Measurements from ENCODE around the gene CDR2. TPM values are rescaled to one million over a fixed set of nuclear protein-coding genes. Genes with fewer than 3 reads are reported as not detected.
A peak's percentile ranks its signal among the peaks of the same experiment; 100 is the strongest.

The CDR2 gene
- total RNA-seq, 2 experiments from 2014 or later = 43.1 to 43.9 TPM

GRCh38 chr16:22326771-22327445 lies 47.5 kb downstream of the CDR2 start:
- DNase-seq = peak; percentile 13
- no peaks in the 10 kb centered on the region for H3K4me1 Mint-ChIP-seq
- H3K4me3 Mint-ChIP-seq = no peak overlapping the region
- no peaks in the 10 kb centered on the region for H3K27me3 Mint-ChIP-seq
- peaks cover 37% of the 10 kb centered on the region for H3K36me3 Mint-ChIP-seq (ENCODE audit: low read depth)
- ChIA-PET CTCF (no interaction called here), POLR2A (interaction anchor here (1.0 to 1.4 kb wide), 3 partner anchors 27 to 46 kb away, joined by 3 to 4 read pairs (median 3); no protein-coding TSS in a partner anchor)
- no peak overlapping the region for H3K27ac Mint-ChIP-seq
- H3K9me3 Mint-ChIP-seq = no peaks in the 10 kb centered on the region

DNA sequence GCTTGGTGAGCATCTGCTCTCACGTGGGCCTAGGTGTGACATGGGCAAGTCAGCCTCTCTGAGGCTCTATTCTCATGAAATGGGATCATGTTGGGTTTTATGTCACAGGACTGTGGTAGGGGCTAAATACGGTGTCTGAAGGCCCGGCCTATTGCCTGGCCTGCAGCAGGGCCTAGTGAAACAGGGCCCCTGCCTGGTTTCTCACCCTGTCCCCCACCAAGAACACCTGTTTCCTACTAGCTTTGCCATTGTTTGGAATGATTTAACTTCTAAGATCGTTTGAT lies 48.1 kb downstream of the CDR2 start:
- Mint-ChIP-seq H3K9me3 (no peaks in the 10 kb centered on the region), H3K4me3 (no peak overlapping the region), H3K27me3 (no peaks in the 10 kb centered on the region), H3K4me1 (peaks cover 1% of the 10 kb centered on the region), H3K27ac (no peak overlapping the region), H3K36me3 (ENCODE audit: low read depth) (peaks cover 35% of the 10 kb centered on the region)
- ChIA-PET CTCF (no interaction called here), POLR2A (interaction anchor here (1.0 to 1.4 kb wide), 3 partner anchors 28 to 46 kb away, joined by 3 to 4 read pairs (median 3); no protein-coding TSS in a partner anchor)
- no peak for DNase-seq

GRCh38 chr16:22325598-22326368 lies 48.6 kb downstream of the CDR2 start:
- H3K4me3 Mint-ChIP-seq = no peak overlapping the region
- no peak overlapping the region for H3K27ac Mint-ChIP-seq
- DNase-seq = peak; percentile 11
- POLR2A ChIA-PET = interaction anchor here (1.0 to 1.3 kb wide), 2 partner anchors 28 to 47 kb away, joined by 3 read pairs; no protein-coding TSS in a partner anchor
- H3K9me3 Mint-ChIP-seq = no peaks in the 10 kb centered on the region
- peaks cover 37% of the 10 kb centered on the region for H3K36me3 Mint-ChIP-seq (ENCODE audit: low read depth)
- H3K4me1 Mint-ChIP-seq = peaks cover 4% of the 10 kb centered on the region
- H3K27me3 Mint-ChIP-seq = no peaks in the 10 kb centered on the region
- CTCF ChIA-PET = no interaction called here

DNA sequence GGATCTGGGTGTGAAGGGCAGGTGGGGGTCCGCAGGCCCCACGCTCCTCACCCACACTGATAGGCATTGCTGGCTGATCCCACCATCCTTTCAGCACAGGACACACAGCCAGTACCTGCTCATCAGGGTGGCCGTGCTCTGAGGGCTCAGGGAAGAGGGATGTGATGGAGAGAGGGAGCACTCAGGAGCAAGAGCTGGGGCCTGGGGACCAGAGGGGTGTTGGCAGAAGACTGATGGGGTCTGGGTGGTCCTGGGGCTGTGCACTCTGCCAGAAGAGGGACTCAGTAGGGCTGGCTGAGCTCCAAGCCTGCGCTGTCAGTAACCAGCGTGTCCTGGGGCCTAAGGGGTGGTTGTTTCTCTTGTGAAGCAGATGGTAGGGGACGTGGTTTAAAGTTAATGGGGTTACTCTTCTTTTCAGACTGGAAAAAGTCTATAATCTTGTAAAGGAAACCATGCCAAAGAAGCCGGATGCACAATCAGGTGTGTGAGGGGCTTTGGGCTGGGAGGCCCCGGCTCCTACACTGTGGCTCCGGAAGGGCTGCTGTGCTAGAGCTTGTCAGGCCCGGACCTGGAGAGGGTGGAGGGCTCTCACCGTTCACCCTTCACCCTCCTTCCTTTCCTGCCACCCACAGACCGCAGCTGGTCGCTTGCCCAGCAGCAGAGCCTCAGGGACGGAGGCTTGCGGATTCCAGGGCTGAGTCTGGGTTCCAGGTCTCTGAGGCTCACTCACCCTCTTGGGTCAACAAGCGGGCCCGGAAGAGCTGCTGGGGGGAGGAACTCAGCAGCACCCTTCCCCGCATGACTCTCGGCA lies 49.4 kb downstream of the CDR2 start:
- Mint-ChIP-seq H3K36me3 (ENCODE audit: low read depth) (peaks cover 36% of the 10 kb centered on the region), H3K9me3 (no peaks in the 10 kb centered on the region), H3K4me1 (peaks cover 4% of the 10 kb centered on the region), H3K27ac (no peak overlapping the region), H3K4me3 (no peak overlapping the region), H3K27me3 (no peaks in the 10 kb centered on the region)
- ChIA-PET POLR2A (no interaction called here), CTCF (no interaction called here)
- DNase-seq = peak; percentile 14

DNA sequence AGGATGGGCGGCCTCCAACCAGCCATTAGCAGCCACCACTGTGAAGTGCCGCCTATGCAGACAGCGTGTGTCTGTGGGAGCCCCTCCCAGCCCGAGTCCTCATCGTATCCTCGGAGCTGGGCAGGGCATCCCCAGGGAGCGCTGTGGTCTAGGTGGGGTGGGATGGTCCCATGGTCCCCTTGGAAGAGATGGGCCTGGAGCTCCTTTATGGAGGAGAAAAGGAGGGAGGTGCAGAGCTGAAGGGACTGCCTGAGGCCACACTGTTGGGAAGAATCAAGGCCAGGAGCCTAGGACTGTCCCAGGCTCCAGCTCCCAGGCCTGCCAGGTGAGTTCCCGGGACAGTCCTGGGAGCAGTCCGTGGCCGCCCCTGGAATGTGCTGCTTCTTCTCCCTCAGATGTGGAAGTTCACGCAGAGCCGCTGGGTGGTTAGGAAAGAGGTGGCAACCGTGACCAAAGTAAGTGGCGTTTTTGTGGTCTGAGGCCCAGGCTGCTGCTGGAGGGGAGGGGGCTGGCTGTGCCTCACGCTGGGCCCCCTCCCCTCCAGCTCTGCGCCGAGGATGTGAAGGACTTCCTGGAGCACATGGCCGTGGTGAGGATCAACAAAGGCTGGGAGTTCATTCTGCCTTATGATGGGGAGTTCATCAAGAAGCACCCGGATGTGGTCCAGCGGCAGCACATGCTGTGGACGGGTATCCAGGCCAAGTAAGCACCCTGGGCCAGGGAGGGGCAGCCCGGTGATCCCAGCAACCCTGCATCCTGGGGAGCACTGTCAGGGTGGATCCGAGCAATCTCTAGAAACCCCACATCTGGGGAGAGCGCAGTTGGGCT lies 50.2 kb downstream of the CDR2 start:
- ChIA-PET CTCF (no interaction called here), POLR2A (interaction anchor here (1.0 to 1.2 kb wide), 2 partner anchors 30 to 35 kb away, joined by 3 to 6 read pairs; no protein-coding TSS in a partner anchor)
- Mint-ChIP-seq H3K4me3 (no peak overlapping the region), H3K27me3 (no peaks in the 10 kb centered on the region), H3K27ac (no peak overlapping the region), H3K4me1 (peaks cover 4% of the 10 kb centered on the region), H3K36me3 (ENCODE audit: low read depth) (peaks cover 44% of the 10 kb centered on the region), H3K9me3 (no peaks in the 10 kb centered on the region)
- peak; percentile 15 for DNase-seq

DNA sequence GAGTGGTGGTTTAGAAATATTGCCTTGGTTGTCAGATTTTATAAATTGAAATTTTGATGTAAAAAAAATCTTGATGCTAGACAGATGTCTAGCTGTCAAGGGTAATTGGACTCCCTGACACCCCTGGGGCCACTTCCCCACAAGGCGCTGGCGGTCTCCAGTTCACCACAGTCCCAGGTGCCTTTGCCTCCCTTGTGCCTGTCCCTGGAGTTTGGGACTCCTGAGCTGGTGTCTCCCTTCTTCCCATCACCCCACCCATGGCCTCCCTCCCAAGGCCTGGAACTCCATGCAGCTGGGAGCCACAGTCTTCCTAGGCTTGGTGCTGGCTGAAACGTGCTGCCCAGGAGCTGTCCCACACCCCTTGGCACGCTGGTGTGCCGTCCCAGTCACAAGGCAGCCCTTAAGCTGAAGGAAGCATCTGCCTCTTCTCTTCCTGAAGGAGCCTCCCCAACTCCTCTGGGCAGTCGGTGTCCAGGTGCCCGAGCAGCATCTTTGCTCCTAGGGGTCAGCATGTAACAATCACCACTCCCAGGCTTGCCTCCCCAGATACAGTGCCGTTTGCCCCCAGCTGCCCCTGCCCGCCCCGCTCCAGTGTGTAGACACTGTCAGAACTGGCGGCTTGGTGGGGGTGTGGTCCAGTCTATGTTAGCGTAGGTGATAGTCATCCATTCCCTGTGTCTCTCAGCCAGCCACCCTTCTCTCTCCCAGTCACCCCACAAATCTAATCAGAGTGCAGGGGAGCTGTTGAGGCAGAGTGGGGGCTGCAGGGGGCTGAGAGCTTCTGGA lies 51.1 kb downstream of the CDR2 start:
- Mint-ChIP-seq H3K27me3 (no peaks in the 10 kb centered on the region), H3K36me3 (ENCODE audit: low read depth) (peaks cover 44% of the 10 kb centered on the region), H3K4me3 (no peak overlapping the region), H3K4me1 (peaks cover 4% of the 10 kb centered on the region), H3K27ac (no peak overlapping the region), H3K9me3 (no peaks in the 10 kb centered on the region)
- CTCF ChIA-PET = no interaction called here
- peak; percentile 15 for DNase-seq
- POLR2A ChIA-PET = interaction anchor here (1.0 to 1.2 kb wide), 2 partner anchors 30 to 35 kb away, joined by 3 to 6 read pairs; no protein-coding TSS in a partner anchor

- peak; percentile 13 for DNase-seq
- CTCF ChIA-PET = no interaction called here
- POLR2A ChIA-PET = interaction anchor here (1.0 kb wide), 1 partner anchor 36 kb away, joined by 3 read pairs; no protein-coding TSS in a partner anchor
- Mint-ChIP-seq H3K27me3 (no peaks in the 10 kb centered on the region), H3K4me1 (peaks cover 4% of the 10 kb centered on the region), H3K36me3 (ENCODE audit: low read depth) (peaks cover 45% of the 10 kb centered on the region), H3K4me3 (no peak overlapping the region), H3K9me3 (no peaks in the 10 kb centered on the region), H3K27ac (no peak overlapping the region)
These were observed 51.7 kb downstream of the CDR2 start for GRCh38 chr16:22322741-22323140.

DNA sequence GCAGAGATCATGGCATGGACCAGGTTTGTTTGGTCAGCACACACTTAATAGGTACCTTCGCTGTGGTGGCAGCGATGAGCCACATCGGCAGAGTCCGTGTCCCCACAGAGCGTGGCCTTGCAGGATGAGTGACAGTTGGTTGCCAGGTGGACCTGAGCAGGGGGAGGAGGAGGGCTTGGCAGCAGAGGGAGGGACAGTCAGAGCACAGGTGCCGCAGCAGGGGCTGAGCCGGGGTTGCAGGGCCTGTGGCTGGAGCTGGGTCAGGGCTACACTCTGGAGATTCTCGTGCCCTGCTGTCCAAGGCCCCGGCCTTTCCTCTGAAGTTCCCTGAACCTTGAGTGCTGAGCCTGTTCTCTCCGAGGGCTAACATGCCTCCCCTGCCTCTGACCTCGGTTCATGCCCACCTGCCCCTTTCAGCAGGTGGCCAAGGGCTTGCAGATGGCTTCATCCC lies 52.4 kb downstream of the CDR2 start:
- POLR2A ChIA-PET = no interaction called here

DNA sequence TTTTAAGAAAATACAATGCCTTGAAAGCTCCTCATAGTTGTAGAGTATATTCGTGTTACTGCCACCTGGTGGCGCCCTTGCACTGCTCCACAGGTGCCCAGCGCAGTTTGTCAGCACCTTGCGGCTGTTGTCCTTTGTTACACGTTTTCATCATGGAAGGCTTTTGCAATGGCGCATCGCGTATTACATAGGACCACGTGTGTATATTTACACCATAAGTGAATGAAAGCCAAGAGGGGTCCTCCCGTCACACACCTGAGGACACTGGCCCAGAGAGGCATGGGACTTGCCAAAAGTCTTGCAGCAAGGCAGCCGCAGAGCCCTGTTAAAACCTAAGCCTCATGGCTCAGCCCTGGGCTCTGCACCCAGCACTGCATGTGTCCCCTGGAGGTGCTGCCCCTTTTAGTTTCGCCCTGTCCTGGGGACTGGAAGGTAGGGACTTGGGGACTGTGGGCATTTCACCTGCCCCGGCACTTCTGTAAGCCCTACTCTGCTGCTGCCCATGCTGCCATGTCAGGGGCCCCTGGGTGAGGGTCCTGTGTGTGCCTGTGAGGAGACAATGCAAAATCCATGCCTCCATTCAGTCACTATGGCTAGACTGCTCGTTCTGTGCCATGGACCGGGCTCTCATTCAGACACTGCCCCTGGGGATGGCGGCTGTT lies 52.9 kb downstream of the CDR2 start:
- H3K4me1 Mint-ChIP-seq = peaks cover 4% of the 10 kb centered on the region
- DNase-seq = peak; percentile 80
- no peak overlapping the region for H3K4me3 Mint-ChIP-seq
- CTCF ChIA-PET = interaction anchor here (0.6 to 1.3 kb wide), 18 partner anchors 8 to 1135 kb away, joined by 3 to 8 read pairs (median 6); partner anchors contain the start of gene EEF2K
- POLR2A ChIA-PET = interaction anchor here (0.6 to 1.0 kb wide), 3 partner anchors 32 to 54 kb away, joined by 3 to 5 read pairs (median 4); partner anchors contain the start of gene CDR2
- peaks cover 48% of the 10 kb centered on the region for H3K36me3 Mint-ChIP-seq (ENCODE audit: low read depth)
- no peaks in the 10 kb centered on the region for H3K27me3 Mint-ChIP-seq
- H3K9me3 Mint-ChIP-seq = no peaks in the 10 kb centered on the region
- H3K27ac Mint-ChIP-seq = no peak overlapping the region

More for the DNA sequence above, 52.4 kb downstream of the CDR2 start:
- peak; percentile 10 for DNase-seq
- H3K4me1 Mint-ChIP-seq = peaks cover 4% of the 10 kb centered on the region
- H3K4me3 Mint-ChIP-seq = no peak overlapping the region
- H3K27me3 Mint-ChIP-seq = no peaks in the 10 kb centered on the region
- no peaks in the 10 kb centered on the region for H3K9me3 Mint-ChIP-seq
- peaks cover 48% of the 10 kb centered on the region for H3K36me3 Mint-ChIP-seq (ENCODE audit: low read depth)
- H3K27ac Mint-ChIP-seq = peak overlapping the region; percentile 24
- CTCF ChIA-PET = no interaction called here

DNA sequence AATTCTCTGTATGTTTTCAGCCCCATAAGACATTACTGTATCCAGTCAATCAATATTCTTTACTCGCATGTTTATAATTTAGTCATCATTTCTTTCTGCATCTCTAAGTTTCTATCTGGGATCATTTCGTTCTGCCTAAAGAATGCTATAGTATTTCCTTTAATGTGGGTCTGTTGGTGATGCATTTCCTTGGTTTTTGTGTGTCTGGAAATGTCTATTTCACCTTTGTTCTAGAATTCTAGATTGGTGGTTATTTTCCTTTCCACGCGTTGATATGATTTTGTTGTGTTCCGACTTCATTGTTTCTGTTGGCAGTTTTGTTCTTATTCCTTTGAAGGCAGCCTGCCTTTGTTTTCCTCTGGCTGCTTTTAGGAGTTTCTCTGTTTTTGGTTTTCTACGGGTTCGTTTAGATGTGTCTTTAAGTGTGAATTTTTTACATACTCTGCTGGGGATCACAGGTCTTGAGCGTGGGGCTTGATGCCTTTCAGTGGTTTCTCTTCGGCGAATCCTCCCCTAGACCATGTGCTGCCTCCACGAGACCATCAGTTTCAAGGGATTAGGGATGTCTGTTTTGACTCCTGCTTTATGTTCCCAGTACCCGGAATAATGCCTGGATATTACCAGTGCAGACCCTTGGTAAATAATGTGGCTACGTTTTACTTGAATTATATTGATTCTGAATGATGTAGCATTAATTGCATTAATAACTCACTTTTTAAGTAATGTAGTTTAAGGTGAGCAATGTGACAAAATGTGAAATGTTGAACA lies 53.7 kb downstream of the CDR2 start:
- Mint-ChIP-seq H3K4me1 (peaks cover 4% of the 10 kb centered on the region), H3K4me3 (no peak overlapping the region), H3K27ac (no peak overlapping the region), H3K27me3 (no peaks in the 10 kb centered on the region), H3K36me3 (ENCODE audit: low read depth) (peaks cover 54% of the 10 kb centered on the region), H3K9me3 (no peaks in the 10 kb centered on the region)
- CTCF ChIA-PET = interaction anchor here (0.6 to 1.8 kb wide), 19 partner anchors 9 to 1134 kb away, joined by 3 to 8 read pairs (median 5); partner anchors contain the start of gene EEF2K
- POLR2A ChIA-PET = interaction anchor here (0.6 to 1.0 kb wide), 3 partner anchors 33 to 54 kb away, joined by 3 to 5 read pairs (median 4); partner anchors contain the start of gene CDR2
- no peak for DNase-seq

All from activated CD4-positive, alpha-beta memory T cell treated with anti-CD3 and anti-CD28 coated beads, Interleukin-2, amount 10 ng/mL, durations not matched to agents 7 days and 5 days (primary cell).